GM12864 (cell line): ENCODE measurements around the gene TEX261.
A peak's percentile ranks its signal among the peaks of the same experiment; 100 is the strongest.

Source experiments
- DNase-seq: peaks from one replicate; pipeline ENCODE4 v3.0.0-alpha.2; 2011; ENCODE audit warnings: low read depth
- H3K4me3 ChIP-seq: 2 replicates; pipeline ENCODE4 v1.5.1; 2011; ENCODE audit warnings: mild to moderate bottlenecking, low read depth, low read length, control low read depth
- CTCF ChIP-seq: IDR thresholded peaks from 2 replicates; pipeline ENCODE4 v1.5.1; 2011; ENCODE audit warnings: low read depth, mild to moderate bottlenecking, moderate library complexity, low read length, control low read depth, inconsistent platforms; ENCODE audit errors: missing control alignments

The TEX261 gene

GRCh38 chr2:70964596-70965386, 29.9 kb downstream of the TEX261 start:
- peak; percentile 82 for TF ChIP-seq CTCF
- H3K4me3 ChIP-seq = peak overlapping the region; percentile 33
- no peak for DNase-seq

GRCh38 chr2:70964133-70964532, 30.5 kb downstream of the TEX261 start:
- no peak for DNase-seq
- no peak for TF ChIP-seq CTCF
- H3K4me3 ChIP-seq = no peak overlapping the region

GRCh38 chr2:70962885-70963878, 31.5 kb downstream of the TEX261 start:
- no peak overlapping the region for H3K4me3 ChIP-seq
- no peak for TF ChIP-seq CTCF
- DNase-seq = no peak

GRCh38 chr2:70962211-70962884, 32.3 kb downstream of the TEX261 start:
- no peak for TF ChIP-seq CTCF
- no peak overlapping the region for H3K4me3 ChIP-seq
- no peak for DNase-seq

GRCh38 chr2:70961648-70961994, 33.1 kb downstream of the TEX261 start:
- TF ChIP-seq CTCF = no peak
- no peak overlapping the region for H3K4me3 ChIP-seq
- no peak for DNase-seq

- TF ChIP-seq CTCF = no peak
- no peak for DNase-seq
- H3K4me3 ChIP-seq = no peak overlapping the region
Measured at GRCh38 chr2:70960833-70961647, 33.6 kb downstream of the TEX261 start.
